Heart right ventricle (tissue), 16 donors: ENCODE data around the gene CDR2. TPM values are rescaled to one million over a fixed set of nuclear protein-coding genes. Genes with fewer than 3 reads are reported as not detected.
A peak's percentile ranks its signal among the peaks of the same experiment; 100 is the strongest.
"Not testable (repeated sequence)": the region's sequence is repeated elsewhere in the genome, so short reads cannot be mapped to it uniquely, and the experiment has no call there.

ENCODE experiments used
- ATAC-seq, 8 donors: fragments of 200-7000 bp; cut with Tn5 transposase; one replicate each; pipeline ENCODE4 v1.9.1; 2020; ENCODE audit warnings: mild to moderate bottlenecking in 8 of 8, moderate library complexity in 8 of 8, moderate number of reproducible peaks in 1 of 8
- DNase-seq, 2 donors: peaks; one replicate each; pipeline ENCODE4 v3.0.0-alpha.2; 2020
- H3K27ac ChIP-seq, 10 donors: fragments of 200-600 bp; sonication (generic) in 2 of 10; one replicate each; pipeline versions ENCODE4 v1.5.0 to v1.8.0; 2020 to 2022; ENCODE audit warnings: mild to moderate bottlenecking in 3 of 10
- H3K27me3 ChIP-seq, 7 donors: fragments of 200-600 bp; one replicate each; pipeline ENCODE4 v1.8.0; 2021 to 2022; ENCODE audit warnings: mild to moderate bottlenecking in 2 of 7
- H3K36me3 ChIP-seq, 9 donors: fragments of 200-600 bp; sonication (generic) in 1 of 9; one replicate each; pipeline versions ENCODE4 v1.5.0 to v1.8.0; 2020 to 2022; ENCODE audit warnings: mild to moderate bottlenecking in 2 of 9
- H3K4me1 ChIP-seq, 9 donors: fragments of 200-600 bp; sonication (generic) in 1 of 9; one replicate each; pipeline versions ENCODE4 v1.5.0 to v1.8.0; 2020 to 2022; ENCODE audit warnings: mild to moderate bottlenecking in 4 of 9
- H3K4me3 ChIP-seq, 10 donors: fragments of 200-600 bp; sonication (generic) in 2 of 10; one replicate each; pipeline versions ENCODE4 v1.5.0 to v1.8.0; 2020 to 2022; ENCODE audit warnings: mild to moderate bottlenecking in 7 of 10, moderate library complexity in 2 of 10
- H3K9me3 ChIP-seq, 11 donors: fragments of 200-600 bp in 10 of 11; sonication (generic) in 2 of 11; one replicate each; pipeline versions ENCODE4 v1.5.0 to v1.8.0; 2013 to 2022; ENCODE audit warnings: mild to moderate bottlenecking in 2 of 11, control low read depth in 1 of 11, moderate library complexity in 1 of 11
- CTCF ChIP-seq, 9 donors: fragments of 200-600 bp; sonication (generic) in 2 of 9; IDR thresholded peaks; one replicate each; pipeline versions ENCODE4 v1.5.0 to v1.8.0; 2021 to 2022; ENCODE audit warnings: antibody characterized with exemption in 9 of 9, mild to moderate bottlenecking in 5 of 9, moderate library complexity in 1 of 9
- WGBS, 2 donors: extraction: QIAGEN DNeasy Blood & Tissue Kit; methylation state at CpG; one replicate each; pipeline ENCODE4 v1.1.7; 2013; ENCODE audit warnings: inconsistent platforms in 1 of 2; 5-methylcytosine and 5-hydroxymethylcytosine counted together
- intact Hi-C, 10 donors: fragments of 100-400 bp; cut with DNase I; formaldehyde crosslinking; loops; one replicate each; pipeline versions ENCODE4 v1.11.1 to v1.14.2; 2022
- polyA plus RNA-seq, 2 donors: library from polyadenylated mRNA; stranded (reverse); fragments of 200-250 nt; gene quantifications; one replicate each; pipeline ENCODE4 v1.2.3, GENCODE V29; 2013
- total RNA-seq, 10 donors: library from RNA; stranded (reverse); fragmentation: NEBNext Ultra II Directional in 3 of 10; extraction: Animal tissue kit (Norgen Biotek cat#: 25700) in 3 of 10; gene quantifications; one replicate each; pipeline versions ENCODE4 v1.2.1 to v1.2.4, GENCODE V29; 2021 to 2023
- donor health status: Arrhythmogenic right ventricular cardiomyopathy.
- donor health status: ischemic (EF 13 %, LVEDD 7.1; RV severe dilation, severe dysfunction).
- donor health status: healthy with polysubstance abuse.
- donor health status: DM: no; HTN: yes; CAD: no.
- donor health status: DM: no; HTN: no; CAD: no.
- donor health status: ischemic (EF 25% LVEDD 6.9; RV normal size, moderate dysfunction).
- donor health status: ischemic (EF 25% LVEDD 5.7; RV mildly dilated, moderate dysfunction).
- donor health status: healthy.
- donor health status: DM: yes; HTN: yes; CAD: no.
- donor health status: Ischemic cardiomyopathy.
- donor health status: ischemic (EF 35%, LVEDD 5.7; RV mildly dilated, moderate dysfunction).
- donor health status: nonischemic (EF 11% LVEDD 7.7; RV severe dilation, severe dysfunction).
- donor health status: DM: yes; HTN: yes; CAD: no.
- donor health status: PGD.
- donor health status: ischemic (EF 29% LVEDD 5.4; RV normal size, mild dysfunction).
- donor health status: nonischemic (EF 23%, LVEDD 6.1; RV moderate dilation, normal function).

Gene CDR2
- total and polyA plus RNA-seq, 12 donors, result 4.2 to 8.4 (median 6.9) TPM

- Histone ChIP-seq H3K4me1 (peaks cover 0 to 46% (median 8%) of the 10 kb centered on the region in 9 donors), H3K4me3 (no peak overlapping the region), H3K9me3 (no peaks in the 10 kb centered on the region), H3K27ac (peak overlapping the region in 1 of 10 donors; percentile 46), H3K27me3 (no peaks in the 10 kb centered on the region), H3K36me3 (peaks cover 0 to 61% (median 4%) of the 10 kb centered on the region in 9 donors)
- WGBS, 2 donors, result 93 to 97% methylated on average over 5 of the region's 5 CpGs
- TF ChIP-seq CTCF (IDR thresholded peaks at IDR 0.05), result no peak
- intact Hi-C loops, result no loop called here
- no peak for DNase-seq
- ATAC-seq, result no peak
Measured at GRCh38 chr16:22352723-22353122, 21.7 kb downstream of the CDR2 start.

GRCh38 chr16:22352140-22352539 is 22.3 kb downstream of the CDR2 start:
- TF ChIP-seq CTCF (IDR thresholded peaks at IDR 0.05), result no peak
- DNase-seq (no peak), ATAC-seq (no peak)
- 97% methylated on average over 6 of the region's 6 CpGs for WGBS, 2 donors
- intact Hi-C loops, result no loop called here
- Histone ChIP-seq H3K36me3 (peaks cover 0 to 61% (median 10%) of the 10 kb centered on the region in 9 donors), H3K9me3 (no peaks in the 10 kb centered on the region), H3K4me1 (peaks cover 0 to 47% (median 8%) of the 10 kb centered on the region in 9 donors), H3K27me3 (no peaks in the 10 kb centered on the region), H3K27ac (peak overlapping the region in 1 of 10 donors; percentile 46), H3K4me3 (no peak overlapping the region)

- Histone ChIP-seq H3K4me1 (peaks cover 0 to 50% (median 8%) of the 10 kb centered on the region in 9 donors), H3K36me3 (peaks cover 0 to 69% (median 16%) of the 10 kb centered on the region in 9 donors)
- ATAC-seq, H3K27me3 ChIP-seq, H3K27ac ChIP-seq, H3K4me3 ChIP-seq, intact Hi-C loops, DNase-seq, H3K9me3 ChIP-seq: not testable (repeated sequence)
- WGBS, 2 donors, result 95 to 98% methylated on average over 6 of the region's 6 CpGs
Measured at GRCh38 chr16:22351017-22351416, 23.4 kb downstream of the CDR2 start.

DNA sequence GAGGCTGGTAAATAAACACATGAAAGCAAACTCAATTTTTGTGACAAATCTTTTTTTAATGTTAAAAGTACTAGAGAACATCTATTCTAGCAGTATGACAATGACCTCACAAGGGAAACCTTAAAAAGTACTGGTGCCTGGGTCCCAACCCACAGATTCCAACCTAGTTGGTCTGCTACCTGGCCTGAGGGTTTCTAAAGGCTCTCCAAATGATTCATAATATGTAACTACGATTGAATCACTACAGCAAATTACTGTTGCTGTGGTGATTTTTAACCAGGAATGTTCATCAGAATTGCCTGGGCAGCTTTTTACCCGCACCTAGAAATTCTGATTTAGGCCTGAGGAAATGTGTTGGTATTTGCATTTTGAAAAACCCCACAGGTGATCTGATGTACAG is 26.1 kb downstream of the CDR2 start:
- no peaks in the 10 kb centered on the region for H3K9me3 ChIP-seq
- TF ChIP-seq CTCF (IDR thresholded peaks at IDR 0.05), result no peak
- peaks cover 0 to 23% (median 3%) of the 10 kb centered on the region in 9 donors for H3K4me1 ChIP-seq
- H3K27me3 ChIP-seq, result no peaks in the 10 kb centered on the region
- no peak overlapping the region for H3K4me3 ChIP-seq
- H3K27ac ChIP-seq, result no peak overlapping the region
- peaks cover 0 to 91% (median 16%) of the 10 kb centered on the region in 9 donors for H3K36me3 ChIP-seq
- intact Hi-C loops, result loop anchor here in 1 of 10 donors (10.0 kb wide), 1 partner anchor 57 kb away; no protein-coding TSS in a partner anchor
- ATAC-seq (no peak), DNase-seq (no peak)
- WGBS, 2 donors, result 92 to 93% methylated on average over 2 of the region's 2 CpGs

DNA sequence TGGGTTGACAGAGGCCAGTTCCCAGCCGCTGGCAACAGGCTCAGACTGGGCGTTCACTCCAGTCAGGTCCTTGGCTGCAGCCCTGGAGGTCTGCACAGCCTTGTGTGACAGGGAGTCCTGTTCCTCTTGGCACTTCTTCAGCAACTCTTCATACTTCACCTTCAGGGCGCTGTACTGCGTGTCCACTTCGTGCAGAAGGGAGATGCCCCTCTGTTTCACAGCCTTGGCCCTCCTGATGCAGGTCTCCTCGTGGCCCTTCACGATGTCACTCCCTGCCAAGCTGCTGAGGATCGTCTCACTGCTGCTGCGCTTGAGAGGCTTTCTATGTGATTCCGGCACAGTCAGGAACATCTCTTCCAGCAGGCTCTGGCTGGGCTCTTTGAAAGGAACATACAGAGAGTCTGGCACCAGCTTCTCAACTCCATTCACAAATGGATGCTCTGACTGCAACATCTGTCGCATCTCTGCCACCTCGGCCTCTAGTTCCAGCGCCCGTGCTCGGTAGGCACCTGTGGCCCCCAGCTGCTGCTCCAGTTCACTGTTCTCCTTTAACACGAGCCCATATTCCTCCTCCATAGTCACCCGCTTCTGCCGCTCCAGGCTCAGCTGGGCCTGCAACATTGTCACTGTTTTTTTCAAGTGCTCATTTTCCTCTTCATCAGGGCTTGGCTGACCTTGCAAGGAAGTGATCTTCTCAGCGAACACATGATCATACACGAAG is 27.2 kb downstream of the CDR2 start:
- no peak for TF ChIP-seq CTCF (IDR thresholded peaks at IDR 0.05)
- H3K36me3 ChIP-seq, result peaks cover 0 to 84% (median 16%) of the 10 kb centered on the region in 9 donors
- DNase-seq, result peak; percentile 41 to 55
- peak; percentile 73 to 98 (median 95) for ATAC-seq
- H3K27ac ChIP-seq, result peak overlapping the region in 4 of 10 donors; percentile 2 to 45 (median 30)
- H3K9me3 ChIP-seq, result no peaks in the 10 kb centered on the region
- WGBS, 2 donors, result 76 to 77% methylated on average over 20 of the region's 20 CpGs
- intact Hi-C loops, result loop anchor here in 1 of 10 donors (10.0 kb wide), 1 partner anchor 58 kb away; no protein-coding TSS in a partner anchor
- no peaks in the 10 kb centered on the region for H3K27me3 ChIP-seq
- H3K4me1 ChIP-seq, result peaks cover 0 to 16% (median 3%) of the 10 kb centered on the region in 9 donors
- H3K4me3 ChIP-seq, result no peak overlapping the region
